Peyer's patch (tissue), 4 donors: Measurements from ENCODE around the gene GRID2.

Source experiments
- CTCF ChIP-seq, 6 experiments: fragments of 450-650 bp in 4 of 6; fragments of 200-600 bp in 2 of 6; sonication (generic) in 1 of 6; IDR thresholded peaks; one replicate each; pipeline ENCODE4 v1.5.1; 2017 to 2019; ENCODE audit warnings: antibody characterized with exemption in 6 of 6, mild to moderate bottlenecking in 3 of 6, moderate library complexity in 1 of 6
- POLR2A ChIP-seq, 2 donors: fragments of 450-650 bp; IDR thresholded peaks; one replicate each; pipeline ENCODE4 v1.5.1; 2017; ENCODE audit warnings: antibody characterized with exemption in 2 of 2, mild to moderate bottlenecking in 2 of 2, moderate library complexity in 2 of 2

- TF ChIP-seq CTCF (IDR thresholded peaks at IDR 0.05): no peak
- no peak for TF ChIP-seq POLR2A (IDR thresholded peaks at IDR 0.05)
These were observed 1396.8 kb downstream of the GRID2 start for GRCh38 chr4:93700571-93700970.
